Measurements from ENCODE around the gene BLCAP. TPM values are rescaled to one million over a fixed set of nuclear protein-coding genes. Genes with fewer than 3 reads are reported as not detected.

Gene BLCAP
- total RNA-seq, 1 donor from 2014 or later = 111 TPM

- TF ChIP-seq EZH2 (IDR thresholded peaks at IDR 0.05; ENCODE audit: insufficient read depth, low read length) (no peak), CTCF (IDR thresholded peaks at IDR 0.05; ENCODE audit: insufficient read depth, low read depth, low read length) (peak; percentile 66)
- peaks cover 36% of the 10 kb centered on the region for H3K27me3 Mint-ChIP-seq (ENCODE audit: low read depth, unreplicated experiment)
Measured at GRCh38 chr20:37564388-37565133, 36.9 kb upstream of the BLCAP start.

GRCh38 chr20:37564016-37564387 is 36.3 kb upstream of the BLCAP start:
- TF ChIP-seq EZH2 (IDR thresholded peaks at IDR 0.05; ENCODE audit: insufficient read depth, low read length) (no peak), CTCF (IDR thresholded peaks at IDR 0.05; ENCODE audit: insufficient read depth, low read depth, low read length) (no peak)
- DNase-seq (ENCODE audit: low read depth) (no peak), FAIRE-seq (no peak)
- H3K4me2 ChIP-seq (ENCODE audit: low read length) = peak overlapping the region; percentile 28
- peak overlapping the region; percentile 49 for H2AFZ ChIP-seq (ENCODE audit: low read depth, low read length)
- no peaks in the 10 kb centered on the region for H4K20me1 ChIP-seq (ENCODE audit: insufficient read depth, low read length)
- no peak overlapping the region for H3K27ac Mint-ChIP-seq (ENCODE audit: unreplicated experiment)
- H3K27ac ChIP-seq (ENCODE audit: low read depth, low read length) = no peak overlapping the region
- no peak overlapping the region for H3K4me3 ChIP-seq (ENCODE audit: insufficient read depth, low read depth, low read length)
- peaks cover 34% of the 10 kb centered on the region for H3K27me3 ChIP-seq (ENCODE audit: insufficient read depth, low read length)
- H3K9ac ChIP-seq (ENCODE audit: low read length) = no peak overlapping the region
- H3K79me2 ChIP-seq (ENCODE audit: insufficient read depth, low read length) = no peaks in the 10 kb centered on the region
- H3K4me1 Mint-ChIP-seq (ENCODE audit: low read depth, unreplicated experiment) = peaks cover 17% of the 10 kb centered on the region
- H3K4me3 Mint-ChIP-seq (ENCODE audit: unreplicated experiment) = no peak overlapping the region
- peaks cover 3% of the 10 kb centered on the region for H3K9me3 Mint-ChIP-seq (ENCODE audit: unreplicated experiment)
- H3K4me1 ChIP-seq (ENCODE audit: insufficient read depth, low read length) = no peaks in the 10 kb centered on the region
- no peaks in the 10 kb centered on the region for H3K36me3 Mint-ChIP-seq (ENCODE audit: low read depth, unreplicated experiment)
- H3K9me3 ChIP-seq (ENCODE audit: insufficient read depth, low read depth, low read length) = no peaks in the 10 kb centered on the region
- peaks cover 34% of the 10 kb centered on the region for H3K27me3 Mint-ChIP-seq (ENCODE audit: low read depth, unreplicated experiment)
- no peaks in the 10 kb centered on the region for H3K36me3 ChIP-seq (ENCODE audit: insufficient read depth, low read length)

More at GRCh38 chr20:37564388-37565133, 36.9 kb upstream of the BLCAP start:
- H3K4me1 Mint-ChIP-seq (ENCODE audit: low read depth, unreplicated experiment) = peaks cover 17% of the 10 kb centered on the region
- peaks cover 3% of the 10 kb centered on the region for H3K9me3 Mint-ChIP-seq (ENCODE audit: unreplicated experiment)
- Histone ChIP-seq H3K4me2 (ENCODE audit: low read length) (peak overlapping the region; percentile 28), H3K79me2 (ENCODE audit: insufficient read depth, low read length) (no peaks in the 10 kb centered on the region), H4K20me1 (ENCODE audit: insufficient read depth, low read length) (no peaks in the 10 kb centered on the region), H3K4me3 (ENCODE audit: insufficient read depth, low read depth, low read length) (no peak overlapping the region), H3K4me1 (ENCODE audit: insufficient read depth, low read length) (no peaks in the 10 kb centered on the region), H3K9ac (ENCODE audit: low read length) (no peak overlapping the region), H3K36me3 (ENCODE audit: insufficient read depth, low read length) (no peaks in the 10 kb centered on the region), H2AFZ (ENCODE audit: low read depth, low read length) (peak overlapping the region; percentile 49), H3K9me3 (ENCODE audit: insufficient read depth, low read depth, low read length) (no peaks in the 10 kb centered on the region), H3K27me3 (ENCODE audit: insufficient read depth, low read length) (peaks cover 40% of the 10 kb centered on the region), H3K27ac (ENCODE audit: low read depth, low read length) (no peak overlapping the region)
- no peak overlapping the region for H3K4me3 Mint-ChIP-seq (ENCODE audit: unreplicated experiment)
- no peaks in the 10 kb centered on the region for H3K36me3 Mint-ChIP-seq (ENCODE audit: low read depth, unreplicated experiment)
- no peak overlapping the region for H3K27ac Mint-ChIP-seq (ENCODE audit: unreplicated experiment)
- DNase-seq (ENCODE audit: low read depth) (no peak), FAIRE-seq (no peak)

Measured in astrocyte (in vitro differentiated cells and primary cell).